GM21515 (cell line): ENCODE measurements around the gene MACROH2A2.
"Not testable (repeated sequence)": the region's sequence is repeated elsewhere in the genome, so short reads cannot be mapped to it uniquely, and the experiment has no call there.

Source experiments
- ATAC-seq: cut with Tn5 transposase; IDR thresholded peaks from one replicate; pipeline ENCODE4 v1.9.1; 2021; ENCODE audit not compliant: unreplicated experiment

Gene MACROH2A2

DNA sequence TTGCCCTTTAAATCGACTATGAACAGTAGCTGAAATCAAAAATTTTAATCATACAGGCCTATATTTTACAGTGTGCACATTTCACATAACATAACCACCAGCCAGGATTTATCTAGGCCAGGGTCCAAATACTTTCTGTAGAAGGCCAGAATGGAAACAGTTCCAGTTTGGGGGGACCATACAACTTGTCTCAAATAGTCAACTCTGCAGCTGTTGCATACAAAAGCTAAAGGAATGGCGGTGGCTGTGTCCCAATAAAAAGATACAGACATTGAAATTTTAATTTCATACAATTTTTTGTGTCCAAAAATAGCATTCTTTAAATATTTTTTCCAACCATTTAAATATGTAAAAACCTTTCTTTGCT lies 94.6 kb downstream of the MACROH2A2 start:
- ATAC-seq = no peak

DNA sequence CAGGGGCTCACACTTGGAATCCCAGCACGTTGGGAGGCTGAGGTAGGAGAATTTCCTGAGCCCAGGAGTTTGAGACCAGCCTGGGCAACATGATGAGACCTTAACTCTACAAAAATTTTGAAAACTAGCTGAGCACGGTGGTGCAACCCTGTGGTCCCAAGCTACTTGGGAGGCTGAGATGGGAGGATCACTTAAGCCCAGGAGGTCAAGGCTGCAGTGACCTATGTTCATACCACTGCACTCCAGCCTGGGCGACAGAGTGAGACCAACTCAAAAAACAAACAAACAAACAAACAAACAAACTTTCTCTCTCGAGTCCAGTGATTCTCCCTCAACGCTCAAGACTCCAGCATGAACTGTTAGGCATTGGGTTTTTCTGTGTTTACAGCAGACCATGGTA lies 95.9 kb downstream of the MACROH2A2 start:
- no peak for ATAC-seq

DNA sequence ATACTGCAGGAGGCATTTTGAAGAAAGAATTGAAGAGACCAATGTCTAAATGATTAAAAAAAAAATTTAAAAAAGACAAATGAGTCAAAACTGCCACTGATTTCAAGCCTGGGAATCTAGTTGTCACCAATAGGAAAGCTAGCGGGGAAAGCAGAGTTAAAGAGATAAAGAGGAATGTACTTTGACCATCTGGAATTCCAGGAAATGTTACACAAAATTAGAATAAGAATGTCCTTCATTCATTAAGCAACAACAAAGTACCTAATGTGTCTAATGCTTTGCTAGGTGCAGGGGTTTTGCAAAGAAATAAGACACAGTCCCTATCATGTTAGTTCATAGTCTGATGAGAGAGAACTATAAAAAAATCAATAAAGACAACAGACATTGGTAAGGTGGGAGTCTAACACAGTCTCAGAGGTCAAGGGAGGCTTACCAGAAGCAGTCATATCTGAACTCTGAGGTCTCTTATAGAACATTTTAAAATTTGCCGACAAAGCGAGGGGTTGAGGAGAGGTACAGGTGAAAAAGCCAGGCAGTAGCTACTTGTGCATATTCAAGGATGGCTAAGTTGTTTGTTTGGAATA lies 102.7 kb downstream of the MACROH2A2 start:
- ATAC-seq = no peak

DNA sequence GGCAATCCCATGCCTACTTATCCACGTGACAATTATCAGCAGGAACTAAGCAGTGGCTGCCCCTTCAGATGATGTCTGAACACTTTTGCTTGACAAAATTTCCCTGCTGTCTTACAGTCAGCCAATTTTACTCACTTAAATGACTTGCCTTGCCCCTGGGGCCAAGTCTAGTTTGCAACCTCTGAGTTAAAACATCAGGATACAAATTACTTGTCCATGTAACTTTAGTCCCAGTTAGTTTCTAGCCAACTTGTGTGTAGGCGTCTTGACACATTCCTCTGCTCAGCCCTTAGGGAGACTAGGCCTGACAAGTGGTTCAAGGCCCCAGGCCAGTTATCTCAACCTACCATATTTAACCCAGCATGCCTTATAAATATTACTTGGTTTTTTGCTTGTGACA lies 105.5 kb downstream of the MACROH2A2 start:
- no peak for ATAC-seq

DNA sequence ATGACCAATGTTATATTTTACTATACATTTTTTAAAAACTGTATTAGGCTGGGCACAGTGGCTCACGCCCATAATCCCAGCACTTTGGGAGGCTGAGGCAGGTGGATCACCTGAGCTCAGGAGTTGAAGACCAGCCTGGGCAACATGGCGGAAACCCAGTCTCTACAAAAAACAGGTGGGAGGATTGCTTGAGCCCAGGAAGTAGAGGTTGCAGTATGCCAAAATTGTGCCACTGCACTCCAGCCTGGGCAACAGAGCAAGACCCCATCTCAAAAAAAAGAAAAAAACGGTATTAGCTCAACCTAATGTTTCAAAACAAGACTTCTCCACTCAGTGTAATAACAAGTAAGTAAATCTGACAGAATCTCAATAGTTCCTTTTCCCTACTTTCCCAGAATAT lies 106.7 kb downstream of the MACROH2A2 start:
- not testable (repeated sequence) for ATAC-seq

DNA sequence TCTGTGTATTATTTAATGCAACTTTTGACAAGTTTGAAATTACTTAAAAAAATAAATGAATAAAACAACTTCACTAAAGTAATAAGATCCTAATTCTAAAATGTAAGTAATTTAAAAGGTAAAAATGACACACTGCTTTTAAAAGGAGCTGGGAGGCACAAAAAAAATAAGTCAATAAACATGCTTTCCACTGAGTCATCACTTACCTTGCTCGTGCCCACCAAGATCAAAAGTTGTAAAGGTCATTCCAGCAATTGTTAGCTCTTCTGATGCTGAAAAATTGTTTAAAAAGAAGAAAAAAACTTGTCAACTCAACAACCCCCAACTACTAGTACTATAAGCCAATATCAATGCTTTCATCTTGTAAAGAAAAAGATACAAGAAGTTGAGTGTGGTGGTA lies 108.2 kb downstream of the MACROH2A2 start:
- ATAC-seq = no peak
